Central memory CD4-positive, alpha-beta T cell (primary cell): ENCODE measurements around the gene RPP25L.

ENCODE experiments used
- DNase-seq: peaks from one replicate; pipeline ENCODE4 v3.0.0; 2022

RPP25L gene

DNA sequence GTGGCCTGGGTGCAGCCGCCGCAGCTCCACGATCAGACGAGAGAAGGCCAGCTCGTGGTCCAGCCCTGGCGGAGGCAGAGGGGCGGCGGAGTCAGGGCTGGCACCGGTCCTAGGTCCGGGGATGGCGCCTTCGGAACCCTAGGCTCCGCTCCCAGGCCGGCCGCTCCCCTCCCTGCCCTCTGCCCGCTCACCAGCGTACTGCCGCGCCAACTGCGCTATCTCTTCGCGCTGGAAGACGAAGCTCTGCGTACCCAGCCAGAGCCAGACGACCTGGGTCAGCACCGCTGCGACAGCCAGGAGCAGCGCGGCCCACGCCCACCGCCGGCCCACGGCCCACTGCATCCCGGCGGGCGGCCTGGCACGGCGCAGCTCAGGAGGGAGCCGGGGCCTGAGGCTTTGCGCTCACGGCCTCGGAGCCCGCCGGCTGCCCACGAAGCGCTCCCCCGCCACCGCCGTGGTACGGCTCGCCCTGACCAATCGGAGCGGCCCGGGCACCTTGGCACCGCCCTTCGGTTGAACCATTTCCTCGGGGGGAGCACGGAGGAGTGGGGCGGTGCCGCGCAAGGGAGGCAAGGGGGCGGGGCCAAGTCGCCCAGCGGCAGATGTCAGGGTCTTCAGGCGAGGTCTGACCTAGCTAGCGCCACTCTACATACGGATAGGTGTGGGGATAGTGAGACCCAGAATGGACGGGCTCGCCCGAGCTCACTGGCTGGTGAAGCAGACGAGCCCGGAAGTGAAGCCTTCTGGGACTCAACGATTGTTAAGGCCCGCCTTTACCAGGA, 25.6 kb upstream of the RPP25L start, which contains the start of gene SIGMAR1:
Gene SIGMAR1 (minus strand): TSS at position 432 of the 782 bp plus-strand sequence. CDS start 90 bp downstream, at position 342.
- peak; percentile 91 for DNase-seq

DNA sequence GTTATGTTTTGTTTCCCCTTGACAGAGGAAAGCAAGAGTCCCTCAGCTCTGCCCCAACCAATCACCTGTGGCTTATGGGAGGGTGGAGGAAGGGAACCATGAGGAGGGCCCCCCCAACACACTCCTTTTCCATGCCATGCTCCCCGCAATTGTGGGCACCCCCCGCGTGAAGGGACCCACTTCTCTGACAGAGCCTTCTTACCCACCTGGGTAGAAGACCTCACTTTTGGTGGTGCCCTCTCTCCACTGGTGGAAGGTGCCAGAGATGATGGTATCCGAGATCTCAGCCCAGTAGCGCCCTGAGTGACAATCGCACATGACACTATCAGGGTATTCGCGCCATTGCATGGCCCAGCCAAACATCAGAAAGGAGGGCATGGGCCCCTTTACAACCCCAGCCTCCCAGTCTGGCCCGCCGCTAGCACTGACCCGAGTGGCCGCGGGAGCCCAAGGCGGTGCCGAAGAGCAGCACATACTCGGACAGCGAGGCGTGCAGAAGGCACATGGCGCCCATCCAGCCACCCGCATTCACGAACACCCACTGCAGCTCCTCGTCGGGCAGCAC, 25.0 kb upstream of the RPP25L start:
- DNase-seq: no peak

DNA sequence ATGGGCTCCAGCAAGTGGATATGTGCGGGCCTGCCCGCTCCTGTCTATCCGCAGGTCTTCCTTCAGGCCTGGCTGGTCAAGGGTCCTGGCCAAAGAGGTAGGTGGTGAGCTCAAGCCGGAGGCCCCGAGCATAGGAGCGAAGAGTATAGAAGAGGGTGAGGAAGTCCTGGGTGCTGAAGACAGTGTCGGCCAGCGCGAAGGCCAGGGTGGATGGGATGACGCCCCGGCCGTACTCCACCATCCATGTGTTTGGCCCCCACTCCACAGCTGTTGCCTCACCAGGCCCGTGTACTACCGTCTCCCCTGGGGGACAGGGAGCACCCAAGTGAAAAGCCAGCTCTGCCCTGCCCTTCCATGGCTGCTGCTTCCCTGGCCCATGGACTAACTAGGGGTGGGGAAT, 23.7 kb upstream of the RPP25L start:
- DNase-seq: no peak

DNA sequence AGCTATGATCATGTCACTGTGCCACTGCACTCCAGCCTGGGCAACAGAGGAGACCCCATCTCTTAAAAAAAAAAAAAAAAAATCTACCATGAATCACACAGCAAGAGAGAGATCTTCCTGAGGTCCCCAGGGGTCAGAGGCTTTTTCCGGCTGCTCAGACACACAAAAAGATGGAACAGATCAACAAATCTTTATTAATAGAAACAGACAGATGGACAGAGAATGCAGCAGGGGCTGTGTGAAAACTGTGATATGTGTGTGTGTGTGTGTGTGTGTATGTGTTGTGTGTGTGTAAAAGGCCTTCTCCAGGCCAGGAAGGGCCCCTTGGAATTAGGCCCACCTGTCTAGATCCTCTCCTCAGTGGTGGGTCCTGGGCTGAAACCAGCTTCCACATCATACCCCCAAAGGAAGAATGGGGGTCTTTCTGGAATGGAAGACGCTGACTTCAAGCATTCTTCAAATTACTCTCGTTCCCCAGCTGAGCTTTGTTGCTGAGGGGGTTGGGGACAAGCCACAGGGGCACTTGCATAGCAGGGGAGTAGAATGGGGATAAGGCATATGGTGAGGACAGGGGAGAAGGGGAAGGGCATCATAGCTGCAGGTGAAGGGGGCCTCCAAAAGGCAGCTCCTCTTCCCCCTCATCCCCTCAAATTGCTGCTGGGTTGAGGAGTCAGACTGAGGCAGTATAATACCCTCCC, 22.8 kb upstream of the RPP25L start:
- no peak for DNase-seq

DNA sequence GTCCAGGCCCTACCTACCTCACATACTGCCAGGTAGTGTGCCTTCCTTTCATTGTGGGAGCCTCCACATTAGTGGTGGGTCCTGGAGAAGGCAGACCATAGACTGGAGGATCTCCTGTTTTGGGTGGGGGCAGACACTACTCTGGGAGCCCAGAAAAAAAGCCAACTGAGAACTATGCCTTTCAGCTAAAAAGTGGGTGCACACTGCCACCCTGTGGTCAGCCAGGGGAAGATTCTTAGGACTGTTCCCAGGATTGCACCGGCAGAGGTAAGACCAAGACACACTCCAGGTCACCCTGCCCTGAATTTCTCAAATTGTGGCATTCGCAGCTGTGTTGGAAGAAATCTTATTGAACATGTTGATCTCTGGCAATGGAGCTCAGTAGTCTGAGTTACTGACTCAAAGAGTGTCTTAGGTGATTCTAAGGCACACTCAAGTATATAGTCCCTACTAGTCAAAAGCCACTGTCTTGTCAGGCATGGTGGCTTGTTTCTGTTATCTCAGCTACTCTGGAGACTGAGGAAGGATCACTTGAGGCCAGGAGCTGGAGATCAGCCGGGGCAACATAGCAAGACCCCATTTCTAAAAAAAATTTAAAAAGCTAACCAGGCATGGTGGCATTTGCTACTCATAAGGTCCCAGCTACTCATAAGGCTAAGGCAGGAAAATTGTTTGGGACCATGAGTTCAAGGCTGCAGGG, 22.1 kb upstream of the RPP25L start:
- peak; percentile 70 for DNase-seq

DNA sequence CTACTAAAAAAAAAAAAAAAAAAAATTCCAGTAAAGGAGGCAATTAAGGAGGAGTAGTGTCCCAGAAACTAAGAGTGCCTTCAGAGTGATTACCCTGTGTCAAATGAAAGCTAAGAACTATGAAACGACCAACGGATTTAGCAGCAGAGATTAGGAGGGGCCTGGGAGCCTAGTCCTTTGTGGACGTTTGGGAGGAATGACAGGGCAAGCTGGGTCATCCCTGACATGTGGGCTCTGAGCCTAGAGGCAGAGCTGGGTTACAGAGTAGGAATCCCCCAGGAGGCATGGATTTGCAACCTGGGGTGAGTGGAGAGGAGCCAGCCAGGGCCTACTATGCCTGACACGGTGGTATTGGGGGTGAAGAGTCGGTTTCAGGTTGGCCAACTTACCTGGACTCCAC, 21.3 kb upstream of the RPP25L start:
- no peak for DNase-seq

DNA sequence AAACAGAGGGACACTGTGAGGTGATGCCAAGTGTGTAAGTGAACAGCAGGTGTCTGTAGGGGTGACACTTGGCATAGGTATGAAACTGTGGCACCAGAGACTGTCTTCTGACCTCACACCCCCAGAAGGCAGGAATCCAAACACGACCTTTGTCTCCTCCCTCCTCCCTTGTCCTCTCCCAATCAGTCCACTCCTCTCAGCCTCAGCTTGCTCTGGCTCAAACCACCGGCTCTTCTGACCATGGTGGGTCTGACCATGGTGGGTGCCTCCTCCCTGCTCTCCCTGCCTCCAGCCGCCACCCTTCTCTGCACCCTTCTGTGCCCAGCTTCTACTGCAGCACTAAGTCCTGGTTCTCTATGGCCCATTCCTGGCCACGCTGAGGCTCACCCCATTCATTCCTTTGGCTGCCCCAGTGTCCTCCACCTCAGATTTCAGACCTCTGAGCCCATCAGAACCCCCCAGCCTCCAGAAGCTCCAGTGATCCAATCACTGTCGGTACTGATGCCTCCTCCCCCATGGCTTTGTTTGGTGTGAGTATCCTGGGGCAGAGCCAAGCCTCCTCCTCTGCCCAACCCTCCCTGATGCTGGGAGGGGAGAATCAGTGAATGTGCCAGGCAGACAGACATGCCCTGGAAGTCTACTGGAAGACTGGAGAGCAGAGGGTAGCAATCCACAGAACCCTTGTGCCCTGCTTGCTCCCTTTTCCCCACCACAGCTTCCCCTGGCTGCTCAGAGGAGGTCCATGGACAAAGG, 18.7 kb upstream of the RPP25L start:
- DNase-seq: no peak

DNA sequence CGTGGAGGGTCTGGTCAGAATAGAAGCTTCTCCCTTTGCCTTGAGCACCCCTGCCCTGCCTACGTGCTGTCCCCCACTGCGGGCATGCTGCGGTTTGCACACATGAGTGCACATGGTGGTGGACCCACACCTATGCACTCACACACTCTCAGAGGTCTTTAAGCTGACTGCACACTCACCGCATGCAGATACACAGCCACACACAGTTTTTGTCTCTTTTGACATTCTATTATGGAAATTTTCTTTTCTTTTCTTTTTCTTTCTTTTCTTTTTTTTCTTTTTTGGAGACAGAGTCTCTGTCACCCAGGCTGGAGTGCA, 17.6 kb upstream of the RPP25L start:
- DNase-seq: no peak

DNA sequence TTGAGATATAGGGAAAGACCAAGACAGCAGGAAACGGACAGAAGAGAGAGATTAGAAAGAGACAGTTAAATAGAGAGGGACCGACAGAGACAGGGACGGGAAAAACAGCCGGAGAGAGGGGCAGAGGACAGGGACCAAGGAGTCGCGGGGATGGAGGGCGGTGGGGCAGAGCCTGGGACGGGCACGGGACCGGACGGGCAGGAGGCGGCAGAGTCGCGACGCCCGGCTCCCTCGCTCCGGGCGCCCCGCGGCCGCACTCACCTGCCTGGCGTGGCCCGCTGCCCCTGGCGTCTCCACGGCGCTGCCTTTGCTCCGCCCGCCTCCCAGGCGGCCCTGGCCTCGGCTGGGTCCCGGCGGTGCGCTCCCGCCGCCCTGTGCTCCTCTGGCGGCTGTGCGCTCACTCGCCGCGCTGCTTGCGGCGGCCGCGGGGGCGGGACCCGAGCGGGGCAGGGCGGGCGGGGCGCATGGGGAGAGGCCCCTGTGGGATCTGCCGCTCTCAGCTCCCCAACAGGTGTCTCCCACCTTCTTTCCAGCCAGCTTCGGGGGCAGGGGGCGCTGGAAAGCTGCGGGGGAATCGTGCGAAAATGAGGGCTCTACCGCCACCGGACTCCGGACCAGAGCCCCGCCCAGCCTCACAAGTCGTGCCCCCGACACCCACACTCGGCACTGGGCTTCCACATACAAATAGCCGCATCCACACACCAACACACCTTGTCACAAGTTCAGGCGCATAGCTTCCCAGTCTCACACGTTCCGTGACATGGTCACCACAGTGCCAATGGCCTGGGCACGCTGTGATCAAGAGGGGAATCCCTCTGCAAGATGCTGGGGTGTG, 17.0 kb upstream of the RPP25L start, which contains the start of gene ARID3C:
Gene ARID3C (minus strand): TSS at position 411 of the 835 bp plus-strand sequence. CDS start 1,052 bp downstream, outside the sequence.
- peak; percentile 28 for DNase-seq

DNA sequence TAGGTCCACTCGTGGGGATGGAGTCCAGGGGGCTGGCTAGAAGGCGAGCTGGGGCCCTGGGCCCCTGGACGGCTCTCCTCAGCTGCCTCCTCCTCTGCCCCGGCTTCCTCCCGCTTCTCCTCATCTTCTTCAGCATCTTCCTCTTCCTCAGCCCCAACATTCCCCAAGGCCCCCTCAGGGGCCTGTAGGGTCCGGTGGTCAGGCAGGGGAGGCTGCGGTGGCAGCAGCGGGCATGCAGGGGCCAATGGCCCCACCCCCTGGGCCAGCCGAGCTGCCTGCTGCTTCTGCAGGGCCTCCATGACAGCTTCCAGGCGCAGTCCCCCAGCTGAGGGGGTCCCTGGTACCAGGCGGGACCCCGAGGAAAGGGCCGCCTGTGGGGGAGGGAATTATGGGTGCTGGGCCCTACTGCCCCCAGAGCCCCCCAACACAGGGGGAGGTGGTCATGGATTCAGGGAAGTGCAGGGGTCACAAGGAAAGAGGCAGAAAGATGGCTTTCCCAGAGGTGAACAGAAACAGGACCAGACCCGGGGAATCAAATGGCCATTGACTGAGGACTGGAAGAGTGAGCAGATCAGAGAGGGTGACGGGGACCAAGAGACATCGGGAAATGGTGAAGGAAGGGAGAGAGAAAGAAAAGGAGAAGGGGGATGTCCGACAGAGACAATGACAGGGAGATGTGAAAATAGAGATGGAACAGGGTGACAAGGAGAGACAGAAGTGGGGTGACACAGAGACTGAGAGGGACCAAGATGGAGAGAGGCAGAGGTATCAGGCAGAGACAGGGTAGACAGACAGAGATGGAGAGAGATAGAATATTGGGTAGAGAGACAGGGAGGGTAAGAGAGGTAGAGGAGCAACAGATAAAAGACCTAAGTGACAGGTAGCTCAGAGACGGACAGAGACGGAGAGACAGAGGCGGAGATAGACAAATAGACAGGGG, 16.1 kb upstream of the RPP25L start:
- no peak for DNase-seq

DNA sequence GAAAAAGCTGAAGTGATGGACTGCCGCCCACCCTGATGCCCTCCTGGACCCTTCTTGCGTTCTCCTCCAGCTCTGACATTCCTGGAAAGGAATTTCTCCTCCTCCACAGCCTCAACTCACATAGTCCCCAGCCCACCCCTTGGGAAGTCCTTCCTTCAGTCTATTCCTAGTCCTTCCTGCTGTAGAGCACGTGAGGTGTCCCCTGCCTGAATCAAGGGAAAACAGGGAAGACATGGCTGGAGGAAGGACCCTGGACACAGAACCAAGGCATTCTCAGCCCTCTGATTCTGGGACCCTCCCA, 13.2 kb upstream of the RPP25L start:
- DNase-seq: no peak

DNA sequence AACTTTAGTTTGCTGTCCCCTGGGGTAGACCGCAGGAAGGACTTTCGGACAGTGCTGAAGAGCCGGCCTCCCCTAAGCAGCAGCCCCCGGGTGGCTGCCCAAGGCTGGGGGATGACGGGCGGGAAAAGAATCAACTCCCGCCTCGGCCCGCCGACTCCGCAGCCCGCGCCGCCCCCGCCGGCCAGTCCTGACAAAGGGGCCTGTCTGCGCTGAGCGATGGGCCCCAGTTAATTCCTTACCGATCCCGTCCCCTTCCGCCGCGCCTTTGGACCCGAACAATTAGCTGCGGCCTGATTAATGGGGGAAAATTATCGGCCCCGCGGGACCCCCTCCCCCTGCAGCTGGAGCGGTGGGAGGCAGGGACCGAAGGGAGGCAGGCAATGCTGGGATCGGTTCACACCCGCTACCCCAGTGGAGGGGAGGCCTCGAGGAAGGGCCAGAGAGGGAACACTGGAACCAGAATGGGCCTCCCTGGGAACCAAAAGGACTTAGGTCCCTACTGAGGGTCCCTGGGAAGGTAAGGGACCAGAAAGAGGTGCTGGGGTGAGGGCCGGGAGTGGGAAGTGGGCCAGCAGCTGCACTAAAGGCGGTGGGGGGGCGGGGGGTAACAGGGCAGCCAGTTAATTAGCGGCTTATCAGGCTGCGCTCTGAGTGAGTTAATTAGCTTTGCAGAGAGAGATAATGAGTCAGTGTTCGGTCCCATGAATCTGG, 12.7 kb upstream of the RPP25L start:
- DNase-seq: no peak

DNA sequence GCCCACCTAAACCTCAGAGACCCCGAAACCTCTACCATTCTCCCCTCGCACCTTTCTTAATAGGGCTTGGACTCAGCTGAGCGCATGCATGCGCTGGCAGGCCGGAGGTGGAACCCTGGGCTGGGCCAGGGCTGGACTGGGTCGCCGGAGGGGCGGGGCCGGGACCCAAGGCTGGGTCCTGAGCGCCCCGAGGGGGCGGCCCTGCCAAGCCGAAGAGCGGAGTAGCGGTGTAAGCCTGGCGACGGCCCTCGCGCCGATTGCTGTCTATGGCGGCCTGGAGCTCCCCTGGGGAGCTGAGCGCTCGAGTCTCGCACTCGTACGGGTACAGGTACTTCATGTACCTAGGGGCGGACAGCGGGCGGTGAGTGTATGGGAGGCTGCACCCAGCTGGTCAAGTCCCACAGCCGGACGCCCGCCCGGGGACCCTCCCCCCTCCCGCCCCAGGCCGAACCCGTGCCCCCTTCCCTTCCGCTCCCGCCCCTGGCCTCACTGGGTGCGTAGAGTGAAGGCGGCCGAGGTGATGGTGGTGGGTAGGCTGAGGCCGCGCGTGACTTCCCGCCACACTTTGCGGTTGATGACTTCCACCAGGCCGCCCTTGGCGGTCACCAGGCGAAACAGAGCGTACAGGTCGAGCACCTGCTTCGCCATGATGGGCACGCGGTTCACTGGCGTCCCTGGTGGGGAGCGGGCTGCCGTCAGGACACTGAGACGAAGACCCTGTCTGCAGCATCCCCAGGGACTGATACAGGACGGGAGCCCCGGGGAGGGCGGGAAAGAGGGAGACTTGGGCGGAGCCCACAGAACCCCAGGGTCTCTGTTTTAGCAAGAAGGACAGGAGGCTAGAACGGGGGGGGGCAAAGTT, 11.7 kb upstream of the RPP25L start:
- no peak for DNase-seq

DNA sequence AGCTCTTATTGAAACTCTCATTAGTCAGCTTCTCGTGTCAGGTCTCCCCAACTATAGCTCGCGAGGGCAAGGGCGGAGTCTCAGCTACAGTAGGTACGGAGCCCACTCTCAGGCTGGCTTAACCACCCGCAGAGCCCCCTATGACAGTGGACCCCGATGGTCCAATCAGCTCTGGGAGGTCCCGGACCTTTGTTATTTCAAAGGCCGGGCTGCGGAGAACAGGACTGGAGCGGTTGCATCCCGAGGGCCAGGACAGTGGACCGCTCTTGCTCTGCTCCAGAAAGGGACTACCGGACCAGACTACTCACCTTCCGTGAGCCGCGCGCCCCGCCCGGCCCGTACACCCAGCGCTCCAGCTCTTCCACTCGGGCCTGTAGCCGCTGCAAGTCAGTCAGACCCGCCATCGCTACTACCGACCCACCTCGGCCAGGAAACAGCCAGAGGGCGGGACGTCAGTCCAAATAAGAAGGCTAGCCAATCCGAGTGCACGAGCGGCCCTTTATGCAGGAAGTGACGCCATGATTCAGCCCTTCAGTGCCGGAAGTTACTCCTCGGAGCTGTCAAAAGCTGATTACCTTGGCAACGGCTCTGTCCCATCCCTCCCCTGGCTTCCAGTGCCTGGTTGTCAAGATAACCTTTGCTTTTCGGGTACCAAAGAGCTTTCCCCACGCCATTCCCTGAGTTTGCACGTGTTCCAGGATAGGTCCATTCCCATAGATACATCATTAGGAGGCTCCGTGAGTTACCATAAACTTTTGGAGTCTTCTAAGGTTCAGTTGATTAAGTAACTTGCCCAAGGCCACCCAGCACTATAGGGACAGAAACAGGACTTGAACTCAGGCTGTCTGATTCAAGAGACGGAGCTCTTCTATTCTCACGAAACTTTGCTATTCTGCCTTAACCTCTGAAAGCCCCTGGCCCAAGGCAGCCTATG, 8.4 kb upstream of the RPP25L start, which contains the start of gene DCTN3:
Gene DCTN3 (minus strand): TSS at position 435 of the 934 bp plus-strand sequence. CDS start 31 bp downstream, at position 404.
- DNase-seq: peak; percentile 92

DNA sequence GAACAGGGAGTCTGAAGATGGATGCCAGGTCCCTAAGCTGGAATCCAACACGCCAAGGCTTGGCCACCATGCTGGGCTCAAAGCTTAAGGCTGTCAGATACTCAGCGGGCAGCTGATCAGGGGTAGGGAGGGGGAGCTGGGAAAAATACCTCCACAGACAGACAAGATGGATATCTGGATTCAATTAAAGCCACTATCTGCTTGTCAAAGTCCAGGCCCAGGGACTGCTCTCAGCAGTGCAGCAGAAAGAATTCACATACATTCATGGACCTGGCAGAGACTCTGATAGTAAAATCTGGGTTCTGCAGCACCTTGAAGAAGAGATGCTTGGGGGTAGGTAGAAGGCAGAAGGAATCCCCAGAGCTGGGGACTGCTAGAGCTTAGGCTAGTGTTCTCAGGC, 3.2 kb upstream of the RPP25L start:
- DNase-seq: no peak

DNA sequence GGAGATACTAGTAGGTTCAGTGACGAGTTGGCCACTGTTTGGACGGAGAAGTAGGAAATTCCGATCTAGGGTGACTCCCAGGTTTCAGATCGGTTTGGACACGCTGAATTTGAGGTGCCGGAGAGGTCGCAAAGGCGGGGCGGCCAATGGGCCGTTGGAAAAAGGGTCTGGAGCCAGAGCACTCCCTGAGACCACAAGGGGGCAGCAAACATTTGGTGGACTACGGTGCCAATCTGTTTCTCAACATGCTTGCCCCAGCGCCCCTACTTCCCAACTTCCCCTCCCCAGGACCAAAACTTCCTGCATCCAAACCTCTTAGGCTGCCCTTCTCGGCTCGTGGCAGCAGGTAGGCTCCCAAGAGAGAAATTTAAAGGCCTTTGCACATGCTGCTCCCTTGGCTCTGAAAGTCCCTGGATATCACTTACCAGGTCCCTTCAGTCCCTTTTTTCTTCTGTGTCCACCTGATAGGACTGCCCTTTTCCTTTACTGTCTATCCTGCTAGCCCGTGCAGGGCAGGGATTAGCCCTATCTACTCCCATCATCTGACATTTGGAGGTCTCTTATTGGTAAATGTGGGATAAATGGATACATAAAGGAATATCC, 992 bp upstream of the RPP25L start:
- peak; percentile 57 for DNase-seq

DNA sequence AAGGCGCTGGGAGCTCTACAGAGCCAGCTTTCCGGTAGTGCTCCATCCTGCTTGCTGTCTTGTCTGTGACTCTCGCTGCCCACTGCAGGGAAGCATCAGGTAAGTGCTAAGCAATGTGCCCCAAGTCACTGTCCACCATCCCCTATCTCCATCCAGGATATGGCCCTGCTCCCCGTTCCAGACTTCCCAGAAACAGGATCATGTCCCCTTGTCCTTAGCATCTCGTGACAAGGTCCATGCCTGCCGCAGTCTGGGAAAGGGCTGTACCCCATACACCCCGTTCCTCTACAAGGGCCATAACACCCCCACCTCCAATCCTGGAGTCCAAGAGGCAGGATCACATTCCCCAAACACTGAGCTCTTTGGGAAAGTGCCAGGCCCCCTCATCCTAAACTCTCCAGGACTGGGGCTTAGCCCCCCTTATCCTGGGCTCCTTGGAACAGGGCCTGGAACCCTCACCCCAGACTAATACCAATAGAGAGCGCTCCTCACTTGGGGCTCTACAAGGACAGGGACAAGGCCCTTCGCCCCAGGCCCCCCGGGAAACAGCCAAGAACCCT, 566 bp downstream of the RPP25L start:
- DNase-seq: no peak
